ENCODE measurements around the gene RALGAPA1.
"Not testable (repeated sequence)": the region's sequence is repeated elsewhere in the genome, so short reads cannot be mapped to it uniquely, and the experiment has no call there.

RALGAPA1 gene

DNA sequence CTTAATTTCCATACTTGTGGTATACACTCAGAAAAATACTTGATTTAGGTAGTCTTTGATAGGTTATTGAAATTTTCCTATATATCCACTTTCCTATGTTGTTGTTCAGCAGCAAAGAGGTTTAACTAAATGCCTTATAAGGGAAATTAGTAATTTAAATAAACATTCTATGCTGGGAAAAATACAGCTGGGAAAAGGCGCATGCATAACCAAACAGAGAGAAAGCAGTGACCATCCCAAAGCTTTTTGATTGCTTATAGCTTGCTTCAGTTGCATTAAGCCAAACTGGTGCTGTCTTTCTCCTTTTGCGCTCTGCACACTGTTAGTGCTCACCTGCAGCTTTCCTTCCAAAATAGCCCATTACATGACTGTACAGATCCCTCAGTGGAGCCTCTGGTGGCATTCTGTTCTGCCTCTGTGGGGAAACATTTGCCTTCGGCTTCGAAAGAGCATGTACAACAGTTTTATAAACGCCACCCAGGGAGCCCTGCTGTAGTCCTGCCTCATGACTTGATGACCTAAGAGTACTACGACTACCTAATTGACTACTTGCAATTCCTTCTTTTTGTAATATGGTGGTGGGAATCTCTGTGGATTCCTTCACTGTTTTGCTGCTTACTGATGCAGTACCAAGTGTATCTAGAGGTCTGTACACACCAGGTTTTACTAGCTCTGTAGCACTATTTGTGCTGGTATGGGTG lies 120.8 kb downstream of the RALGAPA1 start:
- H3K27ac ChIP-seq (ENCODE audit: low read length), result no peak overlapping the region
- H3K9me2 ChIP-seq (replicated peaks; ENCODE audit: insufficient read depth, low read length), result no peaks in the 10 kb centered on the region
- H3K79me2 ChIP-seq (ENCODE audit: low read length), result no peaks in the 10 kb centered on the region
- no peak for DNase-seq
- no peaks in the 10 kb centered on the region for H3K36me3 ChIP-seq (replicated peaks; ENCODE audit: insufficient read depth, low read length)
- no peak overlapping the region for H2AFZ ChIP-seq (ENCODE audit: low read length)
- H3F3A ChIP-seq (ENCODE audit: insufficient read depth, low read length), result no peaks in the 10 kb centered on the region
- TF ChIP-seq EZH2phosphoT487 (IDR thresholded peaks at IDR 0.05; ENCODE audit: low read length) (no peak), EZH2 (optimal IDR thresholded peaks at IDR 0.05; ENCODE audit: low read depth, low read length) (no peak)
- TF ChIP-seq, protein P1, sequence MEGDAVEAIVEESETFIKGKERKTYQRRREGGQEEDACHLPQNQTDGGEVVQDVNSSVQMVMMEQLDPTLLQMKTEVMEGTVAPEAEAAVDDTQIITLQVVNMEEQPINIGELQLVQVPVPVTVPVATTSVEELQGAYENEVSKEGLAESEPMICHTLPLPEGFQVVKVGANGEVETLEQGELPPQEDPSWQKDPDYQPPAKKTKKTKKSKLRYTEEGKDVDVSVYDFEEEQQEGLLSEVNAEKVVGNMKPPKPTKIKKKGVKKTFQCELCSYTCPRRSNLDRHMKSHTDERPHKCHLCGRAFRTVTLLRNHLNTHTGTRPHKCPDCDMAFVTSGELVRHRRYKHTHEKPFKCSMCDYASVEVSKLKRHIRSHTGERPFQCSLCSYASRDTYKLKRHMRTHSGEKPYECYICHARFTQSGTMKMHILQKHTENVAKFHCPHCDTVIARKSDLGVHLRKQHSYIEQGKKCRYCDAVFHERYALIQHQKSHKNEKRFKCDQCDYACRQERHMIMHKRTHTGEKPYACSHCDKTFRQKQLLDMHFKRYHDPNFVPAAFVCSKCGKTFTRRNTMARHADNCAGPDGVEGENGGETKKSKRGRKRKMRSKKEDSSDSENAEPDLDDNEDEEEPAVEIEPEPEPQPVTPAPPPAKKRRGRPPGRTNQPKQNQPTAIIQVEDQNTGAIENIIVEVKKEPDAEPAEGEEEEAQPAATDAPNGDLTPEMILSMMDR (IDR thresholded peaks at IDR 0.05; ENCODE audit: low read length), result no peak
- H4K20me1 ChIP-seq (ENCODE audit: insufficient read depth, low read length), result no peaks in the 10 kb centered on the region
- no peaks in the 10 kb centered on the region for H3K9me3 ChIP-seq (replicated peaks; ENCODE audit: insufficient read depth, low read length)
- H3K4me3 ChIP-seq (ENCODE audit: low read length), result no peak overlapping the region
- no peak overlapping the region for H3K9ac ChIP-seq (ENCODE audit: low read length)
- H3K4me1 ChIP-seq (ENCODE audit: low read length), result 0 out of 2 replicates have a peak, but pooled peaks cover 2% of the 10 kb centered on the region
- H3K27me3 ChIP-seq (replicated peaks; ENCODE audit: insufficient read depth, low read length), result no peaks in the 10 kb centered on the region
- H3K4me2 ChIP-seq (ENCODE audit: low read depth, low read length), result no peak overlapping the region

DNA sequence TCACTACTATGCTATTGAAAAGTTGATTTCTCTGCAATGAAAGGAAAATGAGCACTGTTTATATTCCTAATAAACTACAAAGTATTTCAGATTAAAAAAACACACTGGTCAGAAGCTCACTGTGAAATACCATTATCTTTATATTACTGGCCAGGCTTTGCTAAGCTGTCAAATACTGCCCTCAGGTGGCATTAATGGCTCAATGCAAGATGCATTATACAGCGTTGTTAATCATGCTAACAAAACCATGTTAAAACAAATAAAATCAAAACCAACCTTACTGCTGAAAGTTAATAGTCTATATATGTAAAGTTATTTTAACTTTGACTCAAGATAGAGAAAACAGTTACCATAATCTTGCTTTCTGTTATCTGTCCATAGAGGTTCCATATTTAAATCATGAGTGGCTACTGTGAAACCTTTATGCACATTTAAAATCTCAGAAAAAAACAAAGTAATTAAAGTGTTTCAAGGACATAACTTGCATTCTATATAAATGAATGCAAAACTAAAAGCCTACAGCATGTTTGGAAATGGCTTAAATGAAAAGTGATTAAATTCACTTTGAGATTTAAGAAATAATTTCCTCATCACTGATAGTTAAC lies 121.7 kb downstream of the RALGAPA1 start:
- H3K4me1 ChIP-seq (ENCODE audit: low read length), result peaks cover 7% of the 10 kb centered on the region; the same call in 1 of the 2 replicates
- peak; percentile 52 for DNase-seq

DNA sequence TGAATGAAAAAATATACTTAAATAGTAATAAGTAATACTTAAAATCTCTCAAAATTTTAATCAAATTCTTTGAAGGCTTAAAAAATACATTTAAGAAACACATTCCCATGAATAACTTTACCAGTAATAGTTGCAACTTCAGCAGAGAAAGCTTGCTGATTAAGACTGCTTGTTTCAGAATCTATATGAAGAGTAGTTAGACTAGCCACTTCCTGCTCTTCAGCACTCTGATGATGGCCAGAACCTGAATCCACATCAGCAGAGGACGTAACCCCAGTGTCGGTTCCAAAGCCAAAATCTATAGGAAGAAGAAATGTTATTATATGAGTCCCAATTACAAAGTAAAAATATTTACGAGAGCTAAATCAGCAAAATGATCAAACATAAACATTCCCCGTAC lies 125.4 kb downstream of the RALGAPA1 start:
- not testable (repeated sequence) for H3K36me3 ChIP-seq (replicated peaks; ENCODE audit: insufficient read depth, low read length); H3K27me3 ChIP-seq (replicated peaks; ENCODE audit: insufficient read depth, low read length); H3K4me3 ChIP-seq (ENCODE audit: low read length); H2AFZ ChIP-seq (ENCODE audit: low read length); H3K9ac ChIP-seq (ENCODE audit: low read length); H3K27ac ChIP-seq (ENCODE audit: low read length); H3F3A ChIP-seq (ENCODE audit: insufficient read depth, low read length); H3K9me3 ChIP-seq (replicated peaks; ENCODE audit: insufficient read depth, low read length); H3K4me2 ChIP-seq (ENCODE audit: low read depth, low read length); H3K9me2 ChIP-seq (replicated peaks; ENCODE audit: insufficient read depth, low read length); H3K79me2 ChIP-seq (ENCODE audit: low read length); DNase-seq; H4K20me1 ChIP-seq (ENCODE audit: insufficient read depth, low read length)
- H3K4me1 ChIP-seq (ENCODE audit: low read length), result peaks cover 12% of the 10 kb centered on the region; the same call in 1 of the 2 replicates

More for the DNA sequence above, 121.7 kb downstream of the RALGAPA1 start:
- no peaks in the 10 kb centered on the region for H4K20me1 ChIP-seq (ENCODE audit: insufficient read depth, low read length)
- no peak overlapping the region for H2AFZ ChIP-seq (ENCODE audit: low read length)
- no peaks in the 10 kb centered on the region for H3K9me3 ChIP-seq (replicated peaks; ENCODE audit: insufficient read depth, low read length)
- no peak overlapping the region for H3K27ac ChIP-seq (ENCODE audit: low read length)
- H3K9ac ChIP-seq (ENCODE audit: low read length), result no peak overlapping the region
- H3K4me3 ChIP-seq (ENCODE audit: low read length), result no peak overlapping the region
- no peaks in the 10 kb centered on the region for H3F3A ChIP-seq (ENCODE audit: insufficient read depth, low read length)
- TF ChIP-seq EZH2phosphoT487 (IDR thresholded peaks at IDR 0.05; ENCODE audit: low read length) (no peak), EZH2 (optimal IDR thresholded peaks at IDR 0.05; ENCODE audit: low read depth, low read length) (no peak)
- TF ChIP-seq, protein P1 (IDR thresholded peaks at IDR 0.05; ENCODE audit: low read length), result peak; percentile 67
- no peaks in the 10 kb centered on the region for H3K27me3 ChIP-seq (replicated peaks; ENCODE audit: insufficient read depth, low read length)
- no peaks in the 10 kb centered on the region for H3K36me3 ChIP-seq (replicated peaks; ENCODE audit: insufficient read depth, low read length)
- no peak overlapping the region for H3K4me2 ChIP-seq (ENCODE audit: low read depth, low read length)
- no peaks in the 10 kb centered on the region for H3K79me2 ChIP-seq (ENCODE audit: low read length)
- H3K9me2 ChIP-seq (replicated peaks; ENCODE audit: insufficient read depth, low read length), result no peaks in the 10 kb centered on the region

DNA sequence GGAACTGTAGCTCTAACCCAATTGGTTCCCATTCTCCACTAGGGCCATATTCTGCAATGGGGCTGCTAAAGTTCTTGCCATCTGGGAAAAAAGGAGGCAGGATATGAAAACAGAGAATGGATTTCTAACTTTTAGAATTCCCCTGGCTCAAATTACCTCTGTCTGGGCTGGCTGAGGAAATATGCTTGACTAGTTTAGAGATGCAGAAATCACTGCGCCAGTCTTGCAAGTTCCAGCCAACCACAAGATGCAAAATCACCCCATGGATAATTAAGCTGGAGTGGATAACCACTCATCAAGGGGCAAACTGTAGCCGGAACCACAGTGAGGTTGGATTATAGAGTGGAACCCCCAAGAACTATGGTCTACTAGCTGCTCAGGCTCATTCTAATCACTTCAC lies 126.3 kb downstream of the RALGAPA1 start:
- Histone ChIP-seq H2AFZ (ENCODE audit: low read length) (no peak overlapping the region), H3K9me2 (replicated peaks; ENCODE audit: insufficient read depth, low read length) (no peaks in the 10 kb centered on the region), H3K4me1 (ENCODE audit: low read length) (peaks cover 17% of the 10 kb centered on the region; the same call in 1 of the 2 replicates), H3K36me3 (replicated peaks; ENCODE audit: insufficient read depth, low read length) (no peaks in the 10 kb centered on the region), H3K27ac (ENCODE audit: low read length) (no peak overlapping the region), H4K20me1 (ENCODE audit: insufficient read depth, low read length) (no peaks in the 10 kb centered on the region), H3K4me3 (ENCODE audit: low read length) (no peak overlapping the region), H3K27me3 (replicated peaks; ENCODE audit: insufficient read depth, low read length) (no peaks in the 10 kb centered on the region), H3F3A (ENCODE audit: insufficient read depth, low read length) (no peaks in the 10 kb centered on the region), H3K79me2 (ENCODE audit: low read length) (no peaks in the 10 kb centered on the region), H3K4me2 (ENCODE audit: low read depth, low read length) (no peak overlapping the region), H3K9ac (ENCODE audit: low read length) (no peak overlapping the region), H3K9me3 (replicated peaks; ENCODE audit: insufficient read depth, low read length) (no peaks in the 10 kb centered on the region)
- TF ChIP-seq EZH2 (optimal IDR thresholded peaks at IDR 0.05; ENCODE audit: low read depth, low read length) (no peak), EZH2phosphoT487 (IDR thresholded peaks at IDR 0.05; ENCODE audit: low read length) (no peak)
- TF ChIP-seq, protein P1 (IDR thresholded peaks at IDR 0.05; ENCODE audit: low read length), result no peak
- DNase-seq, result no peak

All from MM.1S (cell line).